Fibroblast of lung (primary cell): ENCODE results near the gene NRDC. TPM values are rescaled to one million over a fixed set of nuclear protein-coding genes. Genes with fewer than 3 reads are reported as not detected.

Experiments used
- DNase-seq, 2 donors: peaks; one replicate each; pipeline versions ENCODE4 v3.0.0 to v3.0.0-alpha.2; 2010; ENCODE audit warnings: low read depth in 2 of 2
- H2AFZ ChIP-seq: 2 replicates; pipeline ENCODE4 v1.5.1; 2012; ENCODE audit warnings: low read length, control low read depth, inconsistent platforms
- H3K27ac ChIP-seq: 2 replicates; pipeline ENCODE4 v1.5.1; 2011; ENCODE audit warnings: low read length, control low read depth; ENCODE audit not compliant: insufficient read depth
- H3K27me3 ChIP-seq: 2 replicates; pipeline ENCODE4 v1.5.1; 2011; ENCODE audit warnings: mild to moderate bottlenecking, low read length; ENCODE audit not compliant: control insufficient read depth, insufficient read depth
- H3K36me3 ChIP-seq: 2 replicates; pipeline ENCODE4 v1.5.1; 2011; ENCODE audit warnings: low read length; ENCODE audit not compliant: control insufficient read depth, insufficient read depth
- H3K4me1 ChIP-seq: 2 replicates; pipeline ENCODE4 v1.5.1; 2011; ENCODE audit warnings: low read length; ENCODE audit not compliant: control insufficient read depth, insufficient read depth; ENCODE audit errors: extremely low read depth
- H3K4me2 ChIP-seq: 2 replicates; pipeline ENCODE4 v1.5.1; 2011; ENCODE audit warnings: low read length, control low read depth; ENCODE audit not compliant: insufficient read depth; ENCODE audit errors: extremely low read depth
- H3K4me3 ChIP-seq, 4 experiments: fragments of 200-600 bp in 1 of 4; sonication (generic) in 1 of 4; replicated peaks in 1 of 4; 2 replicates each; pipeline ENCODE4 v1.5.1; 2011 to 2016; ENCODE audit warnings: low read length in 4 of 4, low read depth in 3 of 4, mild to moderate bottlenecking in 3 of 4, control low read depth in 2 of 4, inconsistent platforms in 1 of 4, mixed read lengths in 1 of 4; ENCODE audit not compliant: insufficient read depth in 1 of 4; ENCODE audit errors: control extremely low read depth in 1 of 4
- H3K79me2 ChIP-seq: 2 replicates; pipeline ENCODE4 v1.5.1; 2012; ENCODE audit warnings: mild to moderate bottlenecking, low read length, inconsistent platforms; ENCODE audit not compliant: control insufficient read depth, insufficient read depth
- H3K9ac ChIP-seq: 2 replicates; pipeline ENCODE4 v1.5.1; 2011; ENCODE audit warnings: mild to moderate bottlenecking, low read length, control low read depth; ENCODE audit not compliant: insufficient read depth
- H3K9me3 ChIP-seq: 2 replicates; pipeline ENCODE4 v1.5.1; 2012; ENCODE audit warnings: low read depth, low read length; ENCODE audit not compliant: control insufficient read depth, insufficient read depth
- H4K20me1 ChIP-seq: 2 replicates; pipeline ENCODE4 v1.5.1; 2011; ENCODE audit warnings: low read length; ENCODE audit not compliant: control insufficient read depth, insufficient read depth; ENCODE audit errors: extremely low read depth
- CTCF ChIP-seq, 2 donors: IDR thresholded peaks in 1 of 2; conservative IDR thresholded peaks in 1 of 2; 1 replicate in 1 of 2; 2 replicates in 1 of 2; pipeline ENCODE4 v1.5.1; 2011 to 2012; ENCODE audit warnings: low read length in 2 of 2, control low read depth in 1 of 2, inconsistent platforms in 1 of 2, low read depth in 1 of 2, mild to moderate bottlenecking in 1 of 2
- EZH2 ChIP-seq: IDR thresholded peaks from 2 replicates; pipeline ENCODE4 v1.5.1; 2012; ENCODE audit warnings: low read length, control low read depth, mild to moderate bottlenecking; ENCODE audit errors: missing control alignments
- polyA minus RNA-seq: library from RNA; depleted of rRNA, polyadenylated mRNA; stranded (reverse); fragments of >200 nt; gene quantifications from 2 replicates; pipeline ENCODE4 v1.2.3, GENCODE V29; 2011; ENCODE audit warnings: low replicate concordance
- polyA plus RNA-seq, 2 donors: library from polyadenylated mRNA; depleted of rRNA in 1 of 2; stranded (reverse) in 1 of 2; unstranded in 1 of 2; fragments of >200 nt; gene quantifications; 2 replicates each; pipeline ENCODE4 v1.2.1, GENCODE V29; 2011 to 2012; ENCODE audit warnings: missing spikeins in 1 of 2
- total RNA-seq: library from RNA; depleted of rRNA; stranded (reverse); fragments of >200 nt; gene quantifications from 2 replicates; pipeline ENCODE4 v1.2.1, GENCODE V29; 2014

Gene NRDC
- total RNA-seq (79.1 and 116 TPM in 2 replicates), polyA plus RNA-seq (136 and 142 TPM in 2 replicates), polyA minus RNA-seq (134 and 202 TPM in 2 replicates)
- 167 and 185 TPM in 2 replicates for polyA plus RNA-seq (2012)

- no peaks in the 10 kb centered on the region for H3K27me3 ChIP-seq
- peaks cover 2% of the 10 kb centered on the region for H3K4me1 ChIP-seq
- TF ChIP-seq EZH2 (no peak), CTCF (conservative IDR thresholded peaks at IDR 0.05 in 1 of 2, IDR thresholded peaks at IDR 0.05 in 1 of 2; ENCODE audit: low read depth in 1 of 2, low read length in 2 of 2) (no peak)
- peak; percentile 99 to 100 for DNase-seq
- H3K79me2 ChIP-seq: peaks cover 46% of the 10 kb centered on the region
- H3K36me3 ChIP-seq: peaks cover 1% of the 10 kb centered on the region
- no peaks in the 10 kb centered on the region for H4K20me1 ChIP-seq
- no peaks in the 10 kb centered on the region for H3K9me3 ChIP-seq
- peak within 1 kb of the TSS; percentile 95 for H3K9ac ChIP-seq
- peak within 1 kb of the TSS; percentile 73 to 100 (median 94) for H3K4me3 ChIP-seq
- H3K27ac ChIP-seq: peak within 1 kb of the TSS; percentile 98
- H3K4me2 ChIP-seq: peak within 1 kb of the TSS; percentile 67
- H2AFZ ChIP-seq: peak within 1 kb of the TSS; percentile 49
These were observed at the start of gene NRDC for GRCh38 chr1:51878616-51879336. TSS of gene NRDC (minus strand) at chr1:51878727. CDS start at chr1:51878615, 112 bp downstream.

- H3K9me3 ChIP-seq: no peaks in the 10 kb centered on the region
- no peaks in the 10 kb centered on the region for H4K20me1 ChIP-seq
- H3K4me3 ChIP-seq: no peak overlapping the region
- TF ChIP-seq EZH2 (no peak), CTCF (conservative IDR thresholded peaks at IDR 0.05 in 1 of 2, IDR thresholded peaks at IDR 0.05 in 1 of 2; ENCODE audit: low read depth in 1 of 2, low read length in 2 of 2) (no peak)
- no peaks in the 10 kb centered on the region for H3K27me3 ChIP-seq
- H3K4me1 ChIP-seq: peaks cover 24% of the 10 kb centered on the region
- H3K36me3 ChIP-seq: peaks cover 9% of the 10 kb centered on the region
- H3K4me2 ChIP-seq: no peak overlapping the region
- peak; percentile 11 to 38 for DNase-seq
- no peak overlapping the region for H3K27ac ChIP-seq
- H3K79me2 ChIP-seq: no peaks in the 10 kb centered on the region
- H3K9ac ChIP-seq: no peak overlapping the region
- H2AFZ ChIP-seq: no peak overlapping the region
These were observed 48.5 kb upstream of the NRDC start for GRCh38 chr1:51927029-51927428.

GRCh38 chr1:51926171-51926812 lies 47.8 kb upstream of the NRDC start:
- Histone ChIP-seq H4K20me1 (no peaks in the 10 kb centered on the region), H3K27me3 (no peaks in the 10 kb centered on the region), H3K9me3 (no peaks in the 10 kb centered on the region), H3K4me3 (no peak overlapping the region), H3K4me1 (peaks cover 26% of the 10 kb centered on the region), H3K27ac (no peak overlapping the region), H3K9ac (no peak overlapping the region), H2AFZ (no peak overlapping the region), H3K79me2 (no peaks in the 10 kb centered on the region), H3K4me2 (no peak overlapping the region), H3K36me3 (peaks cover 6% of the 10 kb centered on the region)
- peak; percentile 44 to 61 for DNase-seq
- TF ChIP-seq CTCF (conservative IDR thresholded peaks at IDR 0.05 in 1 of 2, IDR thresholded peaks at IDR 0.05 in 1 of 2; ENCODE audit: low read depth in 1 of 2, low read length in 2 of 2) (peak; percentile 33 to 39), EZH2 (no peak)
